Stimulated activated CD4-positive, alpha-beta T cell treated with anti-CD3 and anti-CD28 coated beads, TNF-alpha, amount 100 ng/mL, for 4 hours (primary cell): ENCODE measurements around the gene ELL2.

Experiments used
- DNase-seq, 3 experiments: peaks; one replicate each; pipeline ENCODE4 v3.0.0-alpha.2; 2020; ENCODE audit warnings: low read depth in 3 of 3

The ELL2 gene

DNA sequence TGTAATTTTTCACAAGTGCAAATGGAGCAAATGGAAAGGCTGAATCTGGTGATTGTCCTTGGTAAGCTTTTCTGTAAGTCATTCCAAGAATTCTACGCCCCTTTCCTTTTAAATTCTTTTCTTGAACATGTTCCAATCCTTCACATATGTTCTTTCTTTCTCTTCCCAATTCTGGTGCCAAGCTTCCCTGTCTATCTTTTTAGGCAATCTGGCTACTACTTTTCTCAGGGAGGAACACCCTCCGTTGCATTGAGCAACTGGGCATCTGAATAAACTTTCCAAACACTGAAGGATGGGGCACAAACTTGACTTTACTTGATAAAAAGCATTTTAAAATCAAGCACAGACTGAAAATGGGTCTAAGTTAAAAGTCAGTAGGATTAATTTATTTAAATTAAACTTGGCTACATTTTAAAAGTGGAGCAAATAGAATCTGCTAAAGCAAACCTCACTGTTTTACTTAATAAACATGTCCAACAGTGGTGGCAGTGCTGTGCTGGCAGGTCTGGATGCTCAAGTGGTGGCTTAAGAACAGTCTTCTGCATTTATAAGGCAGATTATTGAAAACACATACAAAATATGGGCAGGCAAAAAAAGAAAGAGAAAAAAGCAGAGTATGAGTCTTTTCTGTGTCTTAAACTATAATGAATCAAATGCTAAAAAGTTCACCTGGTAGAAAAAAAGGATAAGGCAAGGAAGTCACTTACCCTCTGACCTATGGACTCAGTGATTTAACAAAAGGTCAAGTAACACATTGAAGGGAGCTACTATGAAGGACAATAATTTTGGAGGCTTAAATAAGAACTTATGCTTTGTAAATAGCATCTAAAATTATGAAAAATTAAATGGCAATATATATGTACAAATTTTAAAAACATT lies 5.4 kb downstream of the ELL2 start:
- no peak for DNase-seq

DNA sequence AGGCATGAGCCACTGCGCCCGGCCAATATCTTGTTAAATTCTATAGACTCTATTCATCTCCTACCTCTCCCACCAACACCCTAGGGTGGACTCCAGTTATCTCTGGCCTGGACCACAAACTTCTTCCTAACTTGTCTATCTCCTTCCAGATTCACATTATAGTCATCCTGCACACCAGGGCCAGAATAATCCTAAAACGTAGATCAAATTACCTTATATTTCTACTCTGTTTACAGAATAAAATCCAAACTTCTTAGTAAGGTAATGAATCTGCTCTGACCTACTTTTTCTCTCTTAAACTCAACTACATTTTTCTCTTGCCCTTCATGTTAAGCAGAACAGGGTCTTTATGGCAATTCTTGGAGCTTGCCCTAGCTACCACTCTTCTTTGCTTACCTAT lies 6.9 kb downstream of the ELL2 start:
- no peak for DNase-seq

DNA sequence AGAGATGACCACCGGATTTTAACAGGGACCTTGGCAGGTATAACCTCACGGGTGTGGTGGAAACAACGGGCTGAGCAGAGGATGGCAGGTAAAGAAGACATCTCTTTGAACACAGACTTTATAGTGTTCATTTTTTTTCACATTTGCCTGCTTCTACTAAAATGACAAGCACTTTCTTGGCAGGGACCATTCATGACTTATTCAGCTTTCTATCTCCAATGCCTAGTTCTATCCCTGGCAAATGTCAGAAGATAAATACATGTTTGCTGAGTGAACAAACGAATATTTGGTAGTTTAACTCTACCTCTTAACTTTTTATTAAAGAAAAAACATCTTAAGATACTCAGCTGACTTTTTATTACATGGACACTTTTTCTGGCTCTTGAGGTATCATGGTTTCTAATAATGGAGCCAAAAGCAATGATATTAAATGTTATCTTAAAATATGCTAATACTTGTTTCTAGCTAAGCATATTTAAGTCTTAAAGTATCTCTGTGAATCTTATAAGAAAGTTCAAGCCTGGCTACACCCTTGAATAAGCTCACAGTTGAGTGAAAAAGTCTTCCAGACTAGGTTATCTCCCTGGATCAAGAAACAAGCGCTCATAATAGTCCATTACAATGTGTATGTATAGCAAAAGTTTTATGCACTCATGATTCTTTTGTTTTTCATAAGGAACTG lies 8.5 kb downstream of the ELL2 start:
- no peak for DNase-seq

DNA sequence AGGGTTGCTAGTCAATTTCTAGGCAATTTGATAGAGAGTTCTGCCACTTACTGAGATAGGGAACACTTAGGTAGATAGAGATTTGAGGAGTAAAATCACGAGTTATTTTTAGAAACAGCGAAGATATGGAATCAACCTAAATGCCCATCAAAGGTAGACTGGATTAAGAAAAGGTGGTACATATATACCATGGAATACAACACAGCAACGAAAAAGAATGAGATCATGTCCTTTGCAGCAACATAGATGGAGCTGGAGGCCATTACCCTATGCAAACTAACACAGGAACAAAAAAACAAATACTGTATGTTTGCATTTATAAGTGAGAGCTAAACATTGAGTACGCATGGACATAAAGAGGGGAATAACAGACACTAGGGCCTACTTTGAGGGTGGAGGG lies 9.7 kb downstream of the ELL2 start:
- DNase-seq, result no peak

DNA sequence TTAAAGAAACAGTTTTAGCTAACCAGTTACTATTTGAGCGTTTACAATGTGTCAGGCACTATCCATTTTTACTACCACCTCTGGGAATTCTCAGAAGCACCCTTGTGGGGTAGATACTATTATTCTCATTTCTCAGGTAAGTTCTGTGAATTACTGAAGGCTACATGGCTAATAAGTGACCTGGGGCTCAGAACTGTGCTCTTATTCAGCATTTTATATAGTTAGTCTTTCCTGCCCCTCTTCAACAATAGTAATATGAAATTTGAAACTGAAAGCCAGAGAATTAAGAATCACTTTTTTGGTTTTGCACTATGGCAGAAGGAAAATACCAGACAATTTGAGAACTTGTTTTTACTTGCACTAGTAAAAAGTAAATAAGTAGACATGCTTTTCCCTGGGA lies 11.8 kb downstream of the ELL2 start:
- DNase-seq, result no peak

DNA sequence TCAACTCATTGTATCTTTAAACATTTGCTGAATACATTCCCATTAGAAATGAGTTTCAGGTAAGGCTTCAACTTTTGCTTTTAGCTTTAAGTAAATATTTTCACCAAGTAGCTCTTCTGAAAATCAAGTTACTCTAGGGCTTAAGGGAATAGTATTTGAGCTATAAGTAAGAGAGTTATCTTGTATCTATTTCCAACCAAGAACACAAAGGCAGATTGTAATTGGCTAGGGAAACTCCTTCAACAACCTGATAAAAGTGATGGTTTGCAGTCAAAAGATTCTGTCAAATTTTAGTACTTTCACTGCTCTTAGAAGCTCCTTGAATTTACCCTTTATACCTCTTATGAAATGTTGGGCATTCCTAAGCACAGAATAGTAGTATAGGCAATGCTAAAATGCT lies 13.0 kb downstream of the ELL2 start:
- DNase-seq, result no peak

DNA sequence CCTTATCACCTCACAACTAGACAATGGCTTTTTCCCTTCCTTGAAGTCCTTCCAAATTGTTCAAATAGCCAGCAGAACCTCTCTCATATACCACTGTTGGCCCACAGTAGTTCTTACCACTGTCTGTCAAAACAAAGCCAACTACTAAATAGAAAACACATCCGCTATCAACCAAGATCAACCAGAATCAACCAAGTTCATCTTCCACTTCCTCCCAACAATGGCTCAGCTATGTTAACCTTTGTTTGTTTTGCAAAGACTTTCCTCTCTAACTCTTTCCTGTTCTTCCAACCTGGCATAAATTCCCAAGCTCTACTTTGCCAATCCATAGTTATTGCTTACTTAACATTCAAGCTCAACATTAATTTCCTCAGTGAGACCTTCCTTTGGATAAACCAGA lies 15.2 kb downstream of the ELL2 start:
- DNase-seq, result no peak

DNA sequence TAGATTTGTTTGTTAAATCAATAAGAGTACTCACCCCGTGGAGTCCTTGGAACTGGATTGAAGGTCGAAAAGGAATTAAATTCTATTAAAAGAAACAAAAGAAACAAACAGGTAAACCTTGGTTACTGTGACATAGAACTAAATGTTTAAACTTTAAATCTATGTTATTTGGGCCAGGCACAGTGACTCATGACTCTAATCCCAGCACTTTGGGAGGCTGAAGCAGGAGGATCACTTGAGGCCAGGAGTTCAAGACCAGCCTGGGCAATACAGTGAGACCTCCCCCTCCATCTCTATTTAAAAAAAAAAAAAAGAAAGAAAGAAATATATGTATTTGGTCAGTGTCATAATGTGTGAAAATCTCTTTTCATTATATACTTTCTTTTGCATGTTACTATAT lies 18.7 kb downstream of the ELL2 start:
- no peak for DNase-seq

DNA sequence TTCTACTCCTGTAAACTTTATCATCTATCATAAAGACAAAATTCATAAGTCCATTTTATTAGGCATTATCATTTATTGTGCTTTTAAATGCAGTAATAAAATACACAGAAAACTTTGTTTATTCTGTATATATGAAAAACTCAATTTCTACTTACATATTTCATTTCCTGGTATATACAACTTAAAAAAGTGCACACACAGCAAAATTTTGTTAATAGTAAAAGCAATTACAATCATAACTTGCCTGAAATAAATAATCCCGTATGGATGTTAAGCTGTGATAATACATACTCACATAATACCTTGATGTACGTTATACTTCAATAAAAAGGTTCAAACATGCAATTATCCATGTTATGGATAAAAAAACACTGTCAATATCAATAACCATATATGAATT lies 19.2 kb downstream of the ELL2 start:
- no peak for DNase-seq

DNA sequence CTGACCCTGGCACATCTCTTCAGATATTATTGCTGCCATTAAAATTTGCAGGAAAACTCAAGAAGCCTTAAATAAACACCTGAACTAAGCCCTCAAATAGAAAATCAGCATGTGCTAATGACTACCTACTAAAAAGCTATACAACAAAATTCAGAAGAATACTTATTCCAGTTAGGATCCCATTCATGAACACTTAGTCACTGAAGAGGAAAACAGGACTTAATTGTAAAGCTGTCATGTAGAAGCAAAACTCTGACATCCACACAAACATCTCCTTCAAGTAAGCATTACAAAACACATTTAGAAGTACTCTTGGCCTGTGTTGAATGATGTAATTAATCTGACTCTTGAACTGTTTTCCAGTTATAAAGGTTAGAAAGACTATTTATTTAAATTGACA lies 19.9 kb downstream of the ELL2 start:
- no peak for DNase-seq

DNA sequence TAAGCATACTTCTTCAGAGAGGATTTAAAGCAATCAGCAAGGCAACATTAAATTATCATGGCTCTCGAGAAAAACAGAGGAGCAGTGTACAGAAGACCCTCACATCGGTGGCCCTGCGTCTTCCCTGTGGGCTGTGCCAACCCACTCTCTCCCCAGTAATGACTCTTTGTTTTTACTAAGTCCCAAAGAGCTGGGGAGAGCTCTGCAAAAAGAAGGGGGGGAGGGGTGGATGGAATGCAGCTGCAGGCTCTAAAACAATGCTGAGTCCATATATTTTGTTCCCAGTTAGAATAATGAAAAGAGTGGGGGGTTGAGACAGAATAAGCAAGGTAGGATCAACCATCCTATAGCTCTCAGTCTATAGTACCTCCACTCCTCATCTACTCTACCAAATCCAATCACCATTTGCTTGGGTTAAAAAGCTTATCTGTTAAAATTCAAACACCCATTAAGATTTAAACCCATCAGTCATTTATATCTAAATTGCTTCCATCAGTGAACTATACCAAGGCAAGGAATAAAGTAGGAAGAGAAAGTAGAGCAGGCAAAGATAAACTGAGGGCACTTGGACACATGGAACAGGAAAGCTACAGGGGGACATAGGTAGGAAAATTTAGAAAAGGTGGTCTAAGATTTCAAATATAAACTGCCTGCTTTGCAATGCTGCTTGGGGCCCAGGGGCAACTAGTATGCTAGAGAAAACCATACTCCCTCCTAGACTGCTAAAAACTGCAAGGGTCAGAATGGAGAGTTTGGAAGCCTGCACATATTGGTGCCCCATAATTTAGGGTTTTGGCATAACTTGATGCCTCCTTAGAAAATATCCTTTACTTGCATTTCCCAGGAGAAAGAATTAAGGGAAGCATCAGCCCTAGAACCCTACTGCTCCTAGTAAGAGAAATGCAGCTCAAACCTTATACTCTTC lies 20.6 kb downstream of the ELL2 start:
- DNase-seq, result no peak

DNA sequence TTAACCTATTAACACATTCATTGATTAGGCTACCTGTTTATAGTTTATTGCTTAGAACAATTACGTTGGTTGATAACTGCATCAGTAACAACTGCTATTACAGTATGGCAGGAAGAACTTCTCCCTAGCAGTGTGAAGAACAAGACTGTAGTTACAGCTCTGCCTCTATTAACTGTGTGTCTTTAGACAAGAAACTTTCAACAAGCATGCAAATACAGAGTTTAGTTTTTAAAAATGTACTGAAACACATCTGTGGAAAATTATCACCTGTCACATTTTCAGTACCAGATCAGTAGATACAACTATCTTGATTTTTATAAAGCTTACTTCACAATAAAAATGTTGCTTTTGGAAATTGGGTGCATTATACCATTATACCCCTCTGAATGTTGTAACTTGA lies 22.2 kb downstream of the ELL2 start:
- no peak for DNase-seq

DNA sequence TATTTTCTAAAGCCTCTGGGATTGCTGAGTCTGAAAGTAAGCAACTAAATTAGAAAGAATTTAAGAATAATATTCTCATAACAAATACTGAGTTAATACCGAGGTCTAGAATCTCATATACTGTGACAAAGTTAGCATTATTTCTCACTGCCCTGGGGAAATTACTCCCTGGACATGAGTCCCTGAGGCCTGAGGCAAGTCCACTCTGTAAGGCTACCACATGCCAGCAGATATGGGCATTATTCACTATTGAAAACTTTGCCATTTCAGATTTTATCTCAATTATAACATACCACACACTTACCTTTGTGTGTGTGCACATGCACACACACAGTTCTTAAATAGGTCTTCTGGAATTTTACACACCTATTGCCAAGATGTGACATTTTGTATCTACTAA lies 22.9 kb downstream of the ELL2 start:
- no peak for DNase-seq

DNA sequence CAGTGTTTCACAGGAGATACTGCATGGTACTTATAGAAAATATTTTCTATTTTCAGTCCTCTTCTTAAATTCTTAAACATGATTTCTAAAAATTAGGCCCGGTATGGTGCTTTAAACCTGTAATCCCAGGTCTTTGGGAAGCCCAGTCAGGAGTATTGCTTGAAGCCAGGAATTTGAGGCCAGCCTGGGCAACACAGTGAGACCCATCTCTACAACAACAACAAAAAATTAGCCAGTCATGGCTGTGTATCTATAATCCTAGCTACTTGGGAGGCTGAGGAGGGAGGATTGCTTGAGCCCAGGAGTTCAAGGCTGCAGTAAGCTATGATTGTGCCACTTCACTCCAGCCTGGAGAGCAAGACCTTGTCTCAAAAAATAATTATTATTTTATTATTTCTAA lies 23.3 kb downstream of the ELL2 start:
- no peak for DNase-seq

DNA sequence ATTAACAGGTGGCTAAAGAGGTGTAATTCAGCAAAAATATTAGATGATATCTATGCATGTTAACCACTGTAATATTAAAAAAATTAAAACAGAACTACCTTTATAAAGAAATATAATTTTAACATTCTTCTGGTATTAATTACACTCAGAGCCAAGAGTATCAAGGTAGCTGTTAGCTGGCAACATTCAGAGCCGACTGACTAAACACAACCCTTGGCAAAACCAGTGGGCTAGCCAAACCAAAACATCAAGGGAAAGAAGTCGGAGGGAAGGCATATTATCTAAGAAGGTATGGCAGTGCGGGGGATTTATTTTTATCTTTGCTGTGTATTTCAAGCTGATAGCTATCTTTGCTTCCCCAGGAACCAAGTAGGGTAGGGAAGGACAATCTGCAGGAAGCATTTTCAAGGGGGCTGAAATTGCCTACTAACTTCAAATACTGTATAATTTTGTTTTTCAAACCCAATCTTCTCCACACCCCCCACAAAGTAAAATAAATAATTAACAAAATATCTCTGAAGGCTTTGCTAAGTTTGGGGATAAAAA lies 24.0 kb downstream of the ELL2 start:
- no peak for DNase-seq

DNA sequence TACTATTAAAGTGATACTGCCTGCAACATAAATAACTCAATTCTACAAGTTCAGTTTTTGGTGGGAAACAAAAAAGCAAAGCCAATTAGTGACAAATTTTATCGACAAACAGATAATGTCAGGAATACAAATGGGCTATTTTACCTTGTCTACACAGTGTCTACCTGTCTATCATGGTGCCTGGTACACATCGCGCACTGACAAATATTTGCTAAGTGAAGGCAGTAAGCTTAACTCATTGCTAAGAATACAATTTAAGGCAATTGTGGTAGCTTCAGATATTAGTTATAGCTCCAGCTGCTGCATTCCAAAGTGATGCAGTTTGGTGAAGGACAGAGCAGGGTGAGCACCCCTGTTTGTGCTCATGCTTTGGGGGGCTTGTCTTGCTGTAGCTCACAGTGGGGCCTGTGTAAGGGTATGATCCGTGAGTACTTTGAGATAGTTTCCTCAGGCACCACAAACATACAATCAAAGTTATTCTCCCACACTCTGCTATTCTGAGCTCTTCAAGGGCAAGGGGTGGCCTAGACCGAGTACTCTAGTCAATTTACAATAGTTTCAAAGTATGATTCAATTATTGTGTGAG lies 24.7 kb downstream of the ELL2 start:
- no peak for DNase-seq

DNA sequence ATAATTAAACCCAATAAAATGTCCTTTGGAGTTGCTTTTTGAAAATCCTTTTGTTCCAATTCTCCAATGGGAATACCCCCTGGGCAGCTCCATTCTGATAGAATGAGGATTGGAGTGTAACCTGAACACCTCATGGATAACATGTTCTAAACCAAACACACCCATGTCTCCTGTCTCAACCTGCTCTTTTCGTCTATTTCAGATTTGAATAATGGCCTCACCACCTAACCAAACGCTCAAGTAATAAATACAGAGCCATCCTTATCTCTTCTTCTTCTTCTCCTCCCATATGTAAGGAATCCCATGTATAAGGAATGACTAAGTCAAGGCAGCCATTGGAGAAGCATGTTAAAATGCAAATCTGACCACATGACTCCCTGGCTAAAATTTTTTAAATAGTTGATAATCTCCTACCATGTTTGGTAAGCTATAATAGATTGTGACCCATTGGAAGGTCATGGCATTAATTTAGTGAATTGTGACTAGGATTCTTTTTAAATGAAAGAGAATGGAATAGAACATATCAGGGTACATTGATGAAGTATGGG lies 26.0 kb downstream of the ELL2 start:
- no peak for DNase-seq

DNA sequence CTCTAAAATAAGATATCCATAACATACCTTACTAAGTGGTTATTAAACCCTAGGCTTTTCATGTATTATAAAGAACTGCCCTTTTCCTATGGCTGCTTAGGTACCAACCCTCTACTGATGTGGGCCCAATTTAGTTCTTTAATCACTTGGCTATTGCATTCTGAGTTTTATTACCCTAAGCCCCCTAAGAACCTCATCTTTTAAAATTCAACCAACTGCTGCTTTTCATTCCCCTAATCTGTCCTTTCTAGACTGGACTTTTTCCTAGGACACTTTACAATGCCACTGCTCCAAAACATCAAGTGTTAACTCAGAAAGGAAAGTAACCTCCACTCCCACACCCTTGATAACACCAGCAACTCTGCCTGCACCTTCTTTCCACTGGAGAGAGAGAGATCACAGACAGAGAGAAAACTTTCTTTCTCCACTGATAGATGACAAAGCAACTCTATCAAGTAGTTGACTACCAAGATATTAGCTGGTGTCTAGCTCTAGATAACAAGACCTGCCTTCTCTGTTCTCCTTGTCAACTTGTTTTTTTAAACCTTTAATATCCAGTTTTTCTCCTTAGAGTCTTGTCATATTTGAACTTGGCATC lies 27.3 kb downstream of the ELL2 start:
- DNase-seq, result no peak

DNA sequence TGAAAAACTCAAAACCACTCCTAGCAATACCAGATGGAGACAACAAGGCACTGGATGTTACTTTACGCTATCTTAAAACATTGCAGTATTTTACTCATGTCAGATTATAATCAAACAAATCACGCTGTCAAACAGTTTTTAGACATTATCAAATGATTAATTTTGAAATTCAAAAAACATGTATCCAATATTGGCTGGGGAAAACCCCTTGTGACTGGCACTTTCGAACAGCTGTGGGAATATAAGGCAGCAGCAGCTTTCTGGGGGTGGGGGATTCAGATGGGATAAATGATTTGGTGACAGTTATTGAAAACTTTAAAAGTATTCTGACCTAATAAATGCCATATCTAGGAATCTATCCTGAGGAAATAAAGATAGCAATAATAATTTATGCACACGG lies 28.7 kb downstream of the ELL2 start:
- DNase-seq, result no peak

DNA sequence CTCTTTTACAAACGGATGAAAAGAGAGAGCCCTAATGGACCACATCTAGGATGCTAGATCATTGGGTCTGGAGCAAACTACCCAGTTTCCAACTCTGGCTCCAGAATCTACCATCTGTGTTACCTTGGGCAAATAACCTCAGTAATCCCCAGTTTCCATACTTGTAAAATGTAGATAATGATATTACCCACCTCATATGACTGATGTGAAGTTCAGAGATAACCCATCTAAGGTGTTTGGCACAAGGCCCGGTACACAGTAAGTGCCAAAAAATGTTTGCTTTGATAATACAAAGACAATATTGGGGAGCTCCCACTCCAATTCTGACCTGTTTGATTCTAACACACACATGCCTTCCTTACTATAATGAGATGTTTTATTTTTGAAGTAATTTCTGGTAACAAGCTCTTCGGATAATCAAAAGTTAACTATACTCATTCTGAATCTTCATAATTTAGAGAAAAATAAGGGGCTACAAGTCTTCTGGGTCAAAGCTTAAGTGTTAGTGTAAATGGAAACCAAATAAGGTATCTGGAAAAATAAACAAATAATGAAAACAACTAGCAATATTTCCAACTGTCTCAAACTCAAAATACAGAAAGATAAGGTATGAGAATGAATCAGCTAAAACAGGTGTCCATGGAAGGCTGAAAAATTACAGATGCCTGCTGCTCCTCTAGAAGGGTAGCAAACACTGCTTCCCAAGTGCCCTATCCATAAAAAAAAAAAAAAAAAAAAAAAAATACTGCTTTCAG lies 30.4 kb downstream of the ELL2 start:
- no peak for DNase-seq
